Measurements from ENCODE around the gene IFNGR2.
"Not testable (repeated sequence)": the region's sequence is repeated elsewhere in the genome, so short reads cannot be mapped to it uniquely, and the experiment has no call there.

Gene IFNGR2

GRCh38 chr21:33377221-33377920 is 25.8 kb upstream of the IFNGR2 start:
- DNase-seq = no peak

GRCh38 chr21:33378081-33378480 is 25.1 kb upstream of the IFNGR2 start:
- DNase-seq = no peak

DNA sequence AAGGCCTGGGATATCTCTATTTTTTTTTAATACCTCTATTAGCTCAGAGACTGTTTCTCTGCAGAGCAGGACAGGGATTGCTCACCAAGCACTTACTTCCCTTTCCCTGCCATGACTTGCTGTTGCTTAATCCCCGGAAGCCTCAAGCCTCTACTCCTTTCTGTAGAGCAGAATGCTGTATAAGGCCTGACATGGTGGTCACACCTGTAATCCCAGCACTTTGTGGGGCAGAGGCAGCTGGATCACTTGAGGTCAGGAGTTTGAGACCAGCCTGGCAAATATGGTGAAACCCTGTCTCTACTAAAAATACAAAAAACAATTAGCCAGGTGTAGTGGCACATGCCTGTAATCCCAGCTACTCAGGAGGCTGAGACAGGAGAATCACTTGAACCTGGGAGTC is 23.3 kb upstream of the IFNGR2 start:
- peak; percentile 90 for DNase-seq

DNA sequence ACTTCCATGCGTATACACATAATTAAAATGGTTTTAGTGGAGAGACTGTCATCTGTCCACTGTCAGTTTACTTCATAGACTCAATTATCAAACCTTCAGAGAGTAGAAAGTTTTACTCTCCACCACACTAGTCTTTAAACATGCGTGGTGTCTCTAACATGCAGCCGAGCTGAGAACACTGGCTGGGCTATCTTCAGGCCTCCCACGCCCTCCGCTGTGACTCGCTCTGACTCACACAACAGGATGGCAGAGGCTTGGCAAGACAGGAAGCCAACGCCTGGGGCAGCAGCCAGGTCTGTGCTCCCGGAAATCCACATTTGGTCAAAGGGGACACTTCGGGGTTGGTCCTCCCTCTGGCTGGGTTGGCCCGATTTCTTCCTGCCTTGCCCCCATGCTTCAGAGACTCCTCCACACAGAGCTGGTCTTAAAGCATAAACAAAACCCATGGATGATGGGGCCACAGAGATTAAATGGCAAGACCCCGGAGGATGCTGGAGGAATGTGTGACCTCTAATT is 22.7 kb upstream of the IFNGR2 start:
- DNase-seq = peak; percentile 98

- not testable (repeated sequence) for DNase-seq
Observed at GRCh38 chr21:33381381-33381780, 21.8 kb upstream of the IFNGR2 start.

GRCh38 chr21:33383056-33383888 is 19.9 kb upstream of the IFNGR2 start:
- peak; percentile 97 for DNase-seq

DNA sequence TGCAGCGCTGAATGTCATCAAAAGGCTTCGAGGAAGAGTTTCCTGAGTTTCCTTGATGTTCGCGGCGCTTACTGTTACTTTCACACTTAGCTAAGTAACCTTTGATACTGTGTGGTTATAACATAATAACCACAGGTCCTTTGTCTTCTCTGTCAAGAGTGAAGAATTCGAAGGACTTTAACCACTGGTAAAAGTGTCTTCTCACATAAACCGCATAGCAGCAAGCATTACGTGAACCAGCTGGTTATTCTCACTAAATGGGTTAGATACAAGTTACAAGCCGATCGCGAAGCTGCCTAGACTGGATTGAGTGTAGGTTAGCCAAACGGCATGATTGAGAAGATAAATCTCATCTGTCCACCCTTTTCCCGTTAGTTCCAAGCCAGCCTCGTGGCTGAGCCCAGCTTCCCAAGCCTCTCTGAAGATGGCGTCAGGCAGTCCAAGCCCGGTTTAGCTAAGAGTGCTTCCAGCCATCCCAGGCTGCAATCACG is 18.3 kb upstream of the IFNGR2 start:
- no peak for DNase-seq

GRCh38 chr21:33386222-33386784 is 16.9 kb upstream of the IFNGR2 start:
- no peak for DNase-seq

GRCh38 chr21:33387294-33387693 is 15.9 kb upstream of the IFNGR2 start:
- DNase-seq = no peak

GRCh38 chr21:33388188-33388587 is 15.0 kb upstream of the IFNGR2 start:
- peak; percentile 76 for DNase-seq

GRCh38 chr21:33390479-33390878 is 12.7 kb upstream of the IFNGR2 start:
- DNase-seq = no peak

DNA sequence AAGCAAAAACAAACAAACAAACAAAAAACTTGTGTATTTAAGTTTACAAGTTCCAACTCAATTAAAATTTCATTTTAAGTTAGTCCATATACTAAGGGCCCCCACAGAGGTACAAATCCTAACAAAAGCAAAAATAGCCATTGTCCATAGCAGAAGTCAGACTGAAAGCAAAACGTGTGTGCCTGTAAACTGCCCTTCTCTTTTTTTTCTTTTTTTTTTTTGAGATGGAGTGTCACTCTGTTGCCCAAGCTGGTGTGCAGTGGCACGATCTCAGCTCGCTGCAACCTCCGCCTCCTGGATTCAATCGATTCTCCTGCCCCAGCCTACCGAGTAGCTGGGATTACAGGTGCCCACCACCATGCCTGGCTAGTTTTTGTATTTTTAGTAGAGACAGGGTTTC is 11.6 kb upstream of the IFNGR2 start:
- peak; percentile 67 for DNase-seq

DNA sequence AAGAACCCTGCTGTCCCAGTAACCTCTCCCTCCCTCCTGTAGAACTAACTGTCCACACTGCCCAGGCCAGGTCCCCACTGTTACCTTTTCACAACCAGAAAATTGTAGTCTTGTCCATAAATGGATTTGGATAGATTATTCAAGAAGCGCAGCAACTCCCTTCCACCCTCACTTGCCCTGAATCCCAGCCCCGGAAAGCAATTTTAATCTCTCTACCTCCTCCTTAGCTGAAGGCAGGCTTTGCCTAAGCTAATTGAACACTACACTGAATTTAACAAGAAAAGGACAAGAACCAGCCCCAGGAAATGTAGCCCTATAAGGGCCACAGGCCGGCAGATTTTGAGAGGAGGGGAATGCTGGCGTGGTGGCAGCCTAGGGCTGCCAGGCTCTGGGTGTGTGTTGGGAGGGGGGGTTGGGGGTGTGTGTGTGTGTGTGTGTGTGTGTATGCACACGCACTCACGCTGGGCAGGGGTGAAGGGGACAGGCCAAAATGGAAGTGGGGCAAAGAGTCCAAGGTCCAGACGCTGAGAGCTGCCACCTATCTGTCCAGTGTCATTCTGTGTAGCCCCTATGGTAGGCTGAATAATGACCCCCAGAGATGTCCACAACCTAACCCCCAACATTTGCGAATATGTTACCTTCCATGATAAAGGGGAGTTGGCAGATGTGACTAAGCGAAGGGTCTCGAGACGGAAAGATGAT is 10.8 kb upstream of the IFNGR2 start:
- no peak for DNase-seq

GRCh38 chr21:33393348-33393747 is 9.9 kb upstream of the IFNGR2 start:
- no peak for DNase-seq

DNA sequence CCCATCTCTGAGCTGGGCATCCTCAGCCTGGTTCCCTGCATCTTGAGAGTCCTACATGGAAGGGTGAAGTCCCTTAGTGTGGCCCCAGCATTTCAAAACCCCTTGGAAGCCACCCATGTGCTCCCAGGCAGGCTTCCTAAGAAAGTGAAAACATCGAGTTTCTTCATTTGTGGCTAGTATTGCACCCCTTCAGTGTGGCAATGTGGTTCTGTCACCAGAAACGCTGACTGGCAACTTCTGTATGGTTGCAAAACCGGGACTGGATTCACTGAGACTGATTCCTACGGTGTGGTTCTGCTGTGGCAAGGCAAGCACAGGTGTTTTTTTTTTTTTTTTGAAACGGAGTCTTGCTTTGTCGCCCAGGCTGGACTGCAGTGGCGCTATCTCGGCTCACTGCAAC is 9.0 kb upstream of the IFNGR2 start:
- peak; percentile 97 for DNase-seq

GRCh38 chr21:33395891-33396331 is 7.3 kb upstream of the IFNGR2 start:
- no peak for DNase-seq

DNA sequence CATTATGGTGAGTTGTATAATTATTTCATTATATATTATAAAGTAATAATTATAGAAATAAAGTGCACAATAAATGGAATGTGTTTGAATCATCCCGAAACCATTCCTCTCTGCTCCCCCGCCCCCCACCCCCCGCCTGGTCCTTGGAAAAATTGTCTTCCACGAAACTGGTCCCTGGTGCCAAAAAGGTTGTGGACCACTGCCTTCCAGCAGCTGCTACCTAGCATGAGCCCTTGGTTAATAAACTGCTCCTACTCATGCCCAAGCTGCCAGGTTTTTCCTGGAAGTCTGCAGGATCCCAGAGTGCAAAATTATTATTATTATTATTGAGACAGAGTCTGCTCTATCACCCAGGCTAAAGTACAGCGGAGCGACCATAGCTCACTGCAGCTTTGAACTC is 6.8 kb upstream of the IFNGR2 start:
- no peak for DNase-seq

- peak; percentile 67 for DNase-seq
Observed at GRCh38 chr21:33396951-33397350, 6.3 kb upstream of the IFNGR2 start.

DNA sequence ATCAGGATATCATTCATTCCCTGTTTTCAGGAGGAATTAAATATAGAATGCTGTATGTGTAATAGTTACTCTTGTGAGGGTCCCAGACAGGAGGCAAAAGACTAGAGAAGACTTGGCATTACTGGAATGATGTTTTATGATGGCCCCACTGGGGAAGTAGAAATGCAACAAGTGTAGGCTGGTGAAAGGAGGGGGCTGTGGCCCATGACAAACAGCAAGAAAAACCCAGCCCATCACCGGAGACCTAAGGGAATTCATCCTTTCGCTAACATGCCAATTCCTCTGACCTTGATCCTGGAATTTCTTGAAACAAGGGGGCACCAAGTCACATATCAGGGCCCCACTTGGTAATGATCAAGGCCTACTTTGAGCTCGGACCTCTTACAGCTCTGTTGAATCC is 5.5 kb upstream of the IFNGR2 start:
- no peak for DNase-seq

- no peak for DNase-seq
Observed at GRCh38 chr21:33398361-33398760, 4.9 kb upstream of the IFNGR2 start.

DNA sequence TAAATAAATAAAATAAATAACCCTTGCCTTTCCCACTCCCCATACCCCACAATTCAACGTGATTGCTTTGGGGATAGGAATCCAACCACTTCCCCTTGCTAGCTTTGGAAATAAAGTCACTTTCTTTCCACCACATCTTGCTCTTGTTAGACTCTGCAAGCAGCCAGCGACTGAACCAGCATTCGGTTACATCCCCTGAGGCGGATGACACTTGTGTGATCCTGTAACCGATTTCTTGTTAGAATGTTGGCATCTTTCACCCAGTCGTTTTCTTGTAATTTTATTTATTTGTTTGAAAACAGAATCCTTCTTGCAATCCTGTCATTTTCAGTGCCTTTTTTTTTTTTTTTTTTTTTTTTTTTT is 1.6 kb upstream of the IFNGR2 start:
- DNase-seq = peak; percentile 55

DNA sequence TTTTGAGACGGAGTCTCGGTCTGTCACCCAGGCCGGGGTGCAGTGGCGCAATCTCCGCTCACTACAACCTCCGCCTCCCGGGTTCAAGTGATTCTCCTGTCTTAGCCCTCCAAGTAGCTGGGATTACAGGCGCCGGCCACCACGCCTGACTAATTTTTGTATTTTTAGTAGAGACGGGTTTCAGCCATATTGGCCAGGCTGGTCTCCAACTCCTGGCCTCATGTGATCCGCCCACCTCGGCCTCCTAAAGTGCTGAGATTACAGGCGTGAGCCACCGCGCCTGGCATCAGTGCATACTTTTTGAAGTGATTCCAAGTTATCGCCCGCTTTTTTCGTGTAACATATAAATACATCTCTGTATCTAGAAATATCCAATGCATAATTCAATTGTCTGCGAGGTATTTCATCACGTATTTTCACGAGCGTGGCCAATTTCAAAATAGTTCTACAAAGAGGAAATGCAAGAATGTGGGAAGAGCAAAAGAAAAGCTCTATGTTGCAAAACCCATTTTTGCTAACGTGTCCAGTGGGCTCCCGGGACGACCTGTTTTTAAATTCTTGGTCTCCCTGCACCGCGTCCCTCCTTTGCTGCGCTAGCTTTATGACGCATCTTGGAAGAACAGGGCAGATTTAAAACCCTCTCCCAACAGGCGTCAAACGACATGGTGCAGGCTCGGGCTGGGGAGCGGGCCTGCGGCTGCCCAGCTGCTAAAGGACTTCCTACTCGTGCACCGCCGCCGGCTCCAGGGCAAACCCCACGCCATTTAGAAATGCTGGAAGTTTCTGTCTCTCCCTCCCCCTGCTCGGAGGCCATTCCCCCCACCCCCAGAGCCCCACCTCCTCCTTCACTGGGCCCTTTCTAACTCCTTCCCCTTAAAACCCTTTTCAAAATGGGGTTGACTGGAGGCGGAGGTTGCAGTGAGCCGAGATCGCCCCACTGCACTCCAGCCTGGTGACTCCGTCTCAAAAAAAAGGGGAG is 923 bp upstream of the IFNGR2 start:
- peak; percentile 95 for DNase-seq
